ENCODE data around the gene RRN3.
"Not testable (repeated sequence)": the region's sequence is repeated elsewhere in the genome, so short reads cannot be mapped to it uniquely, and the experiment has no call there.

The RRN3 gene

DNA sequence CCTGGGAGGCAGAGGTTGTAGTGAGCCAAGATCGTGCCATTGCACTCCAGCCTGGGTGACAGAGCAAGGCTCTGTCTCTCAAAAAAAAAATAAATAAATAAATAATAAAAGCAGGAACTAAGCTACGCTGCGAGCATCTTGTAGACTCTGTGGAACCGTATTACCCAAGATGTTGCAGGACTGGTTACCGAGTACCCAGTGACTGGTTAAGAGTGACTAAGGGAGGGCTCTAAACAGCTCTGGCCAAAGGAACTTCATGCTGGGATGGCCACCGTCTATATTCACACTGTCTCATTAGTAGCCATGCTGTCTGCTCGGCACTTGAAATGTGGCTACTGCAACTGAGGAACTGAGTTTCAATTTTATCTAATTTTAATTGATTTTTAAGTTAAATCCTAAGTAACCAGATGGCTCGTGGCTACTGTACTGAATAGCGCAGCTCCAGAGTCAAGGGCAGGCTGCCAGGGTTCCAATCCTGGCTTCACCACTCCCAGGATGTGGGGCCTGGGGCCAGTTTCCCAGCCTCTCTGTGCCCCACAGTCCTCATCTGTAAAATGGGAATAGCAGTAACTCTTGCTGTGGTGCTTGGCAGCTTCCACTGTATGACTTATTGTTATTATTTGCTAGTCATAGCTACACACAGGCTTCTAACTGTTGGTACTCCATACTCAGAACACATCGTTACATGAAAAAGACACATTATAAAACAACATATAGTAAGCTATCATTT lies 41.2 kb downstream of the RRN3 start:
- no peak for DNase-seq (ENCODE audit: low read depth in 2 of 2)

DNA sequence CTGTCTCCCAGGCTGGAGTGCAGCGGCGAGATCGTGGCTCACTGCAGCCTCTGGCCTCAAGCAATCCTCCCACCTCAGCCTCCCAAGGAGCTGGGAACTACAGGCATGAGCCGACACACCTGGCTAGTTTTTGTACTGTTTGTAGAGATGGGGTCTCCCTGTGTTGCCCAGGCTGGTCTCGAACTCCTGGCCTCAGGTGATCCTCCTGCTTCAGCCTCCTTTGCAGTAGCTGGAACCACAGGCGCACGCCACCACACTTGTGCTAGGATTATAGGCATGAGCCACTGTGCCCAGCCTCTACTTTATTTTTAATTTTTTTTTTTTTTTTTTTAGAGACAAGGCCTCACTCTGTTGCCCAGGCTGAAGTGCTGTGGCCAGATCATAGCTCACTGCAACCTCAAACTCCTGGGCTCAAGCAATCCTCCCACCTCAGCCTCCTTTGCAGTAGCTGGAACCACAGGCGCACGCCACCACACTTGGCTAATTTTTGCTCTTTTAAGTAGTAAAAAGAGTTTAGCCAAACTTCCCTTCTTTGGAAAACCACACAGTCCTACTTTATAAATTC lies 42.6 kb downstream of the RRN3 start:
- DNase-seq (ENCODE audit: low read depth in 2 of 2), result no peak

DNA sequence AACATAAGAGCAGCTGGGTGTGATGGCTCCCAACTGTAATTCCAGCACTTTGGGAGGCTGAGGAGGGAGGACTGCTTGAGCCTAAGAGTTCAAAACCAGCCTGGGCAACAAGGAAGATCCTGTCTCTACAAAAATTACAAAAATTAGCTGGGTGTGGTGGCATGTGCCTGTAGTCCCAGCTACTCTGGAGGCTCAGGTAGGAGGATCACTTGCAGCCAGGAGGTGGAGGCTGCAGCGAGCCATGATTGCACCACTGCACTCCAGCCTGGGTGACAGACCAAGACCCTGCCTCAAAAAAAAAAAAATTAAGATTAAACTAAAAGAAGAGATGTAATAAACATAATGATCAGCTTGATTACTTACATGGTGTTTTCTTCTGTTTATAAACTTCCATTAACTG lies 43.6 kb downstream of the RRN3 start:
- DNase-seq (ENCODE audit: low read depth in 2 of 2), result not testable (repeated sequence)

DNA sequence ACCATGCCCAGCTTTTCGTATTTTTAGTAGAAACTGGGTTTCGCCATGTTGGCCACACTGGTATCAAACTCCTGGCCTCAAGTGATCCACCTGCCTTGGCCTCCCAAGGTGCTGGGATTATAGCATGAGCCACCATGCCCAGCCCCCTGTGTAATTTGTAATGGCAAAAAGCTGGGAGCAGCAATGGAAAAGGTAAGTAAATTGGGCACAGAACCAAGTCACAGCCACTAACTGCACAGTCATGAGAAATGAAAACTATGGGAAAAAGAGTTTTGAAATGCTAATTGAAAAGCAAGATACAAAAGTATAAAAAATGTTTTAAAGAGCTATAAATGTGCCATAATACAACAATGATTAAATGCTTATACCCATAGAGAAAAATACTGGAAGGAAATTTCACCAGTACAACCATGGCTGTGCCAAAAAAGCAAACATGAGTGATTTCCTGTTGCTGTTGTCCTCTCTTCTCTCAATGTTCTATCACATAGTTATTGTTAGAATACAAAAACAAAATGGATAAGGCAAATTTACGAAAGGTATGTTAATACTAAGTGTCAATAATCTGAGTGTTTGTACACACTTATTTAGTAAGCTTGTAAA lies 44.4 kb downstream of the RRN3 start:
- DNase-seq (ENCODE audit: low read depth in 2 of 2), result no peak

DNA sequence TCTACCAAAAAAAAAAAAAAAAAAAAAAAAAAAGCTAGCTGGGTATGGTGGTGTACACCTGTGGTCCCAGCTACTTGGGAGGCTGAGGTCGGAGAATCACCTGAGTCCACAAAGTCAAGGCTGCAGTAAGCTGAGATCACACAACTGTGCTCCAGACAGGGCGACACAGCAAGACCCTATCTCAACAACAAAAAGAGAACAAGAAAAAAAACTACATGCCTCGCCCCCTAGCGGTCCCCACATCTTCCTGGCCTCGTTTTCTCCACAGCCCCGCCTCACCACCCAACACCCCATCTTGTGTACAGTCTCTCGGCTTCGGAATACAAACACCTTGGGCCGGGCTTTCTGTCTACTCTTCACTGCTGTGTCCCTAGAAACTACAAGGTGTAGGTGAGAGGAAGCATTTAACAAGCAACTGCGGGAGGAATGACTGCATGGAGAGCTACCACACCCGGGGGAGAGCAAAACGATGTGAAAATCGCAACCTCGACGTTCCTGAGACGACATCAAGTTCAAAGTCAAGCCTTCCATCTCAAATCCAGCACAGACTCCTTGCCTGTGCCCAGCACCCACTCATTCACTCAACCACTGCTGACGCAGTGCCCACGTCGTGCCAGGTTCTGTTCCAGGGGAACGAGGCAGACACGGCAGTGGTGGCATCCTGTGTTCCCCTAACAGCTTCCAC lies 47.2 kb downstream of the RRN3 start:
- DNase-seq (ENCODE audit: low read depth in 2 of 2), result no peak

DNA sequence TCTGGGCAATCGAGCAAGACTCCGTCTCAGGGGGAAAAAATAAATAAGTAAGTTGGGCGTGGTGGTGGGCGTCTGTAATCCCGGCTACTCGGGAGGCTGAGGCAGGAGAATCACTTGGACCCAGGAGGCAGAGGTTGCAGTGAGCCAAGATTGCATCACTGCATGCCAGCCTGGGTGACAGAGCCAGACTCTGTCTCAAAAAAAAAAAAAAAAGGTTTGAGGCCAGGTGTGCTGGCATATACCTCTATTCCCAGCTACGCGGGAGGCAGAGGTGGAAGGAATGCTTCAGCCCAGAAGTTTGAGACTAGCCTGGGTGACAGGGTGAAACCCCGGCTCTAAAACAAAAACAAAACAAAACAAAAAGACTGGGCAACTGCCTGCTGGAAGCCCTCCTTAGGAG lies 48.8 kb downstream of the RRN3 start:
- DNase-seq (ENCODE audit: low read depth in 2 of 2), result not testable (repeated sequence)

DNA sequence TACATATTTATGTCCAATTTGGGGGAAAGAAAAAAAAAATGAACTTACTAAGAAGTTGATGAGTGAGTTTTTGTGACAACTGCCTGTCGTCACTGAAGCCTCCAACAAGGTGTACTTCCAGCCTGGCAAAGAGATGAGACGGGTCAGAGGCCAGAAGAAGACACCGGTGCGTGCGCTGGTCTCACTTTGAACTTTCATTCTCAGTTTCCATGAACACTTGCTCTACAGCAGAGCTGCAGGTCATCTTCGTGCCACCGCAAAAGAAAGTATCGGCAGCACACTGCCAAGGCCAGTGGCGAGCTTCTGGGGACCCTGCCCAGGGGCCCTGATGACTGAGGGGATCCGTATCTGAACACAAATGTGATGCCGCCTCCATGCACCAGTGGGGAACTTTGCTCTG lies 49.8 kb downstream of the RRN3 start:
- DNase-seq (ENCODE audit: low read depth in 2 of 2), result no peak

DNA sequence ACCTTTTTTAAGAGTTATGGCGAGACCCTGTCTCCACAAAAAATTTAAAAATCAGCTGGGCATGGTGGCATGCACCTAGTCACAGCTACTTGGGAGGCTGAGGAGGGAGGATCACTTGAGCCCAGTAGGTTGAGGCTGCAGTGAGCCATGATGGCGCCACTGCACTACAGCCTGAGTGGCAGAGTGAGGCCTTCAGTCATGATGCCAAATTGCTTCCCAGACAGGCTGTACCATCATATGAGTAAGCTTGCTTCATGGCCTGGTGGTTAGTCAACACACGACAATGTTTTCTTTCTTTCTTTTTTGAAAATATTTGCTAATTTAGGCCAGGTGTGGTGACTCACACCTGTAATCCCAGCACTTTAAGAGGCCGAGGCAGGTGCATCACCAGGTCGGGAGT lies 50.7 kb downstream of the RRN3 start:
- DNase-seq (ENCODE audit: low read depth in 2 of 2), result no peak

DNA sequence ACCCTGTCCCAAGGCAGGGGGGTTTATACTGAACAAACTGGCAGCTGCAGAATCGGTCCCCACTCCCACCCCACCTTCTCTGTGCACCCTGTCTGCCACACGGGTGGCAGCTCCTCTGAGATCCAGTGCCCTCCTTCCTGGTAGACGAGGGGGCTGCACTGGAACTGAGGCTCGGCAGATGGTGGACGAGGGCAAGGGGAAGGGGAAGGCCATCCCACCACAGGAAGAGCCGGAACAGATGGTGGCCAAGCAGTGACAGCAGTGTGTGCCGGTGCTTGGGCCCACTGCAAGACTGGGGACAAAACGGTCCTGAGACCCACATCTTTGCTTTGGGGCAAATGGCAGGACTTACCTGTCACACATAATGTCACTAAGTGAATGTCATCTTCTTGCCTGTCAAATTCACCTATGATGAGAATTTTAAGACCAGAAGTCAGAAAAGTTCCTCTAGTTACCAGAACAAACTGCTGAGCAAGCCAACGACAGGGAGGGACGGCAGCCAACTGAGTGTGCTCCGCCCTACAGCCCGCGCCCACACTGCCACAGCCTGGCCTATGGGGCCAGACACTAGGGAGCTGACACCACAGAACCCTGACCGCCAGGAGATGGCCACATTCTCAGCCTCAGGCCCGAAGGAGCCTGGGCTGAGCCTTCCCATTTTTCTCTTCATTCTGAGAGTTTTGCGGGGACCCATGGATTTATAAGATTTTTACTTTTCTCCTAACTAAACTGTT lies 52.6 kb downstream of the RRN3 start:
- no peak for DNase-seq (ENCODE audit: low read depth in 2 of 2)

DNA sequence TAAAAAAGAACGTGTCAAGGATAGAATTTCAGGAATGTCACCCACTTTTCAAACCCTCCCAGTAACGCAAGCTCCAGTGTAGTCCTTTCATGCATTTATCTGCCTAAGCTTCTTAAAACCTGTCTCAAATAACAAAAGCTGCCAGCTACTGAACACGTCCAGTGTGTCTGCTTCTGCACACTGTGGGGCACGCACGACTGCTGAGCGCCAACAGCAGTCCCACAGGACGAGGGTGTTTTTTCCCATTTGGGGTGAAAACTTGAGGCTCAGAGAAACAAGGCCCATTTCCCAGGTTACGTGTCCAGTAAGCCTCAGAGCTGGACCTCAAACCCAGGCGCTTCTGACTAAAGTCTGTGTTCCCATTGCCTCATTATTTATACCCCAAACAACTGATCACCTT lies 55.4 kb downstream of the RRN3 start:
- DNase-seq (ENCODE audit: low read depth in 2 of 2), result no peak

DNA sequence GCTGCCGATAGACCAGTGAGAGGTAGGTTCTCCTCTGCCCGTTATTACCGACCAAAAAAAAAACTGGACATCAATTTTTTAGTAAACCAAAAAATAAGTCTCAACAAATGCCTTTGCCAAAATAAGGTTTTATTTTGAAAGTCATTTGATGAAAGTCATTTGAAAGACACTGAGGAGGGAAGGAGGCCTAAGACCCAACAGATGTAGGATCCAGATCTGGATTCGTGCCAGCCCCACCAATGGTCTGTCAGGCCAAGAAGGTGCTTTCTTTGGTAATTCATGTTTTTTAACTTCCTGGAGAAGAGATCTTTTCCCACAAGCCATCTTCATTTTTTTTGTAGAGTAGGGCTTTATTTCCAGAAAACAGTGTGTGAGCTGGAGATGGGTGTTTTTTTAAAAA lies 56.3 kb downstream of the RRN3 start:
- no peak for DNase-seq (ENCODE audit: low read depth in 2 of 2)

DNA sequence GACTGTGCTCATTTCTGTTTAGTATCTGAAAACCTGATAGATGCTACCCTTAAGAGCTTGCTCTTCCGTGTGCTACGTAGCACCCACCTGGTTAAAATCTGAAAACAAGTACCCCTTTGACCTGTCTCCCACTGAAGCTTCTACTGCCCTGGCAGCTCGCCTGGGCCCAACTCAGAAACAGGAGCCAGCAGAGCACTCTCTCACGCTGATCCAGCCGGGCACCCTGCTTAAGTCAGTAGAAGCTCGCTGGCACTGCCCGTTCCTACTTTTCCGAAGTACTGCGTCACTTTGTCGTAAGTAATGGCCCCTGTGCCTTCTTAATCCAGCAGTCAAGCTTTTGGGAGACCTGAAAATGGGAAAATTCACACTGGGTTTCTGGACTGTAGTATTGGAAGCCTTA lies 57.1 kb downstream of the RRN3 start:
- no peak for DNase-seq (ENCODE audit: low read depth in 2 of 2)

DNA sequence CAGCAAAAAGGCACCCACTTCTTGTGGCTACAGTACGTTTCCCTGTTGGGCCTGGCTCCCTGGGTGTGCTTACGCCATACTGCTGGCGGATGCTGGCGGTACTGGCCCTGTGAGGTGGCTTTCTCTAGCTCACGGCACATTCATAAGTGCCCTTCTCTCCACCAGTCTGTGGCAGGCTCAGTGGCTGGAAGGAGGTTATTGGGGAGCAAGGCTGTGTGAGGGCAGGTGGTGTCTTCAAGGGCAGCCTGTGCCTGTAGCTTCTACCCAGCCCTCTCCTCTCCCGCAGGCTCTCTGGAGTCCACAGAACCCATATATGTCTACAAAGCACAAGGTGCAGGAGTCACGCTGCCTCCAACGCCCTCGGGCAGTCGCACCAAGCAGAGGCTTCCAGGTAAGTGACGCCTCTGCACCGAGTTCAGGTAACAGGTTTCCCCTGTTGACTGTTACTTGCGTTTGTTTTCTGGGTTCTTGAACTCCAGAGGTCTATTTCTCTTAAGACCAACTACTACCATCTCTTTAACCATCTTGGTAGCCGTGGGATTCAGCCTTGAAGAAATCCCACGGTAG lies 58.8 kb downstream of the RRN3 start:
- DNase-seq (ENCODE audit: low read depth in 2 of 2), result no peak

DNA sequence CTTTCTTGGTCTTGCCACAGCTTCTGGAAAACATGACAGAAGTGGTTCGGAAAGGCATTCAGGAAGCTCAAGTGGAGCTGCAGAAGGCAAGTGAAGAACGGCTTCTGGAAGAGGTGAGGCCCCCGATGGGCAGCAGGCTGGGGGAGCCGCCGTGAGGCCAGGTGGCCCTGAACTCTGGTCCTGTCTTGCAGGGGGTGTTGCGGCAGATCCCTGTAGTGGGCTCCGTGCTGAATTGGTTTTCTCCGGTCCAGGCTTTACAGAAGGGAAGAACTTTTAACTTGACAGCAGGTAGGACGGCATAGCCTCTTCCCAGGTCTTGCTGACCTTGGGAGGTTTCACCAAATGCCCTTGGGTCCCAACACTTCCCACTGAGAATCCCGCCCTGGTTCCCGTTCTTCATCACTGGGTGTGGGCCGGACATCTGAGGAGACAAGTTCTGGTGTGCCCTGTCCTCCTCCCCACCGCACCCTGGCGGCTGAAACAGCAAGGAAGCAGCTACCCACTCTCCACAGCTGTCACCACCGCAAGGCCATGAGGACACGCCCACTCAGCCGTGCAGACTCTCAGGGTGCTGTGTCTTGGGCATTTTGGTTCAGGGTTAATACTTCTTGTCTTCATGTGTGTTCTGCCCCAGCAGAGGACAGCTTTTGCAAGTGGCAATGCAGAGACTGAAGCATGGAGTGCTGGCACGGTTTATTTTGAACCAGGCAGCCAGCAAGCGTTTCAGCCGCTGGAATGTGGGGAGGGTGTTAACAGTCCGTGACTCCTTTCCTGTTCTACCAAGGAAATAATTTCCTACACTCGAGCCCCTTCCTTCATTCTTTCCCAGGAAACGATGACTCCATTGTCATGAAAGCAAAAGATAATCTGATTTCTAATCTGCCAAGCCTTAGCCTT lies 59.6 kb downstream of the RRN3 start:
- DNase-seq (ENCODE audit: low read depth in 2 of 2), result no peak

DNA sequence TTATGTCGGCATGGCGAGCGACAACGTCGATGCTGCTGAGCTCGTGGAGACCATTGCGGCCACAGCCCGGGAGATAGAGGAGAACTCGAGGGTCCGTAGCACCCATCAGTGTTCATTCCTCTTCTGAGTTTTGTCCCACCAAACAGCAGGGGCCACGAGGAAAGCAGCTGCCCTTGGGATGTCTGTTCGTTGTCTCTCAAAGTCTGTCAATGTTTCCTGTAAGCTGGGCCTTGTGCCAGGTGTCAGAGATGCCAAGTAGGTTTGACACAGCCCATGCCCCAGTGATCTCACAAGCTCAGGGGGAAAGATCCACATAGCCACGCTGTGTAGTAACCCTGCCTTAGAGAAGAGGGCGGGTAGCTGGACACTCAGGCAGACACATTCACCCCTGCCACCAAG lies 60.8 kb downstream of the RRN3 start:
- no peak for DNase-seq (ENCODE audit: low read depth in 2 of 2)

DNA sequence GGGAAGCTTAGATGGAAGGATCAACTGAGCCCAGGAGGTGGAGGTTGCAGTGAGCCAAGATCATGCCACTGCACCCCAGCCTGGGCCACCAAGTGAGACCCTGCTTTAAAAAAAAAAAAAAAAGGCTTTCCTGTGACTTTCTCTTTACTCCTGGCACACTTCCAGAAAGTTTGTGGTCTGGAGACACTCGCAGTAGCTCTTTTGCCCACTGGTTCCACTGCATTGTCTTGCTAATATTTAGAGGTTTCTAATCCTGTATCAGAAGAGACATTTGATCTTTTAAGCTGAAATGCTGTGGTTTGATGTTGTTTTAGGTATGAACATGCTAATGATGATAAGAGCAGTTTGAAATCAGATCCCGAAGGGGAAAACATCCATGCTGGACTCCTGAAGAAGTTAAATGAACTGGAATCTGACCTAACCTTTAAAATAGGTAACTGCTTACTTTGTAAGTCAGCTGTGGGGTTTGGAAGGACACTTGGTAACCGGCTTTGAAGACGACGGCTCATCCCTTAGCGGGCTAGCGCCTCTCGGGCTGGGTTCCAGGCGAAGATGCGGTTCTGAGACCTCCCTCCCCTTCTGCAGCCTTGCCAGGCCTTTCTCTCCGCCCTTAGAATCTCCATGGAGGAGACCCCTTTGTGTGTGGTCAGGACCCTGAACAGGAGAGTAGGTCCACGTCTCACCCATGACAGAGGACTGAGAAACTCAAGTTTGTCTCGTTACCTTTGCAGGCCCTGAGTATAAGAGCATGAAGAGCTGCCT lies 61.3 kb downstream of the RRN3 start:
- DNase-seq (ENCODE audit: low read depth in 2 of 2), result no peak

DNA sequence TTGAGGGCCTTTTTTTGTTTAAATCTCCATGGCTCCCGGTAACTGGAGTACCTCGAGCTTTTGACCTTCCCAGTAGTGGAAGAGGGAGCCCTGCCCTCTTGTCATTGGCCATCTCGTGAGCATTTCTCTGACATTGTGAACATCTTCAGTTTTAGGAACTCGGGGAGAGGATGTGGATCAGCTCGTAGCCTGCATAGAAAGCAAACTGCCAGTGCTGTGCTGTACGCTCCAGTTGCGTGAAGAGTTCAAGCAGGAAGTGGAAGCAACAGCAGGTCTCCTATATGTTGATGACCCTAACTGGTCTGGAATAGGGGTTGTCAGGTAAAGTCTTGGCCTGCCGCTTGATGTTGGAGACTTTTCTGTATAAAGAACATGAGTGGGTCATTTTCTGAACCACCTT lies 62.5 kb downstream of the RRN3 start:
- DNase-seq (ENCODE audit: low read depth in 2 of 2), result no peak

DNA sequence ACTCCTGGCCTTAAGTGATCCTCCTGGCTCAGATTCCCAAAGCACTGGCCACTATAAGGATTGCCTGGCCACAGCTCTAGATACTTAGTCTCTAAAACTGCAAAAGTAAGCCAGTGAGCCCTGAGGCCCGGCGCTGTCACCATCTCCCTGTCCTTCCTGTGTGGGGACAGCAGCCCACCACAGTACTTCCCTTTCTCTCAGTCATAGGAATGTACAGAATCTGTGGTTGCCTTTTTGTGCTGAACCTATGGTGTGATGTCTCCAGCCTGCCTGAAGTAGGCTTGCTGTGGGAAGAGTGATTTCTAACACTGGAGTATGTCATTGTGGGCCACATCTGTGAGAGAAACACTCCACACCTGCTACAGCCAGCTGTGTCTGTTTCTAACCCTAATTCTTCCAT lies 62.9 kb downstream of the RRN3 start:
- no peak for DNase-seq (ENCODE audit: low read depth in 2 of 2)

DNA sequence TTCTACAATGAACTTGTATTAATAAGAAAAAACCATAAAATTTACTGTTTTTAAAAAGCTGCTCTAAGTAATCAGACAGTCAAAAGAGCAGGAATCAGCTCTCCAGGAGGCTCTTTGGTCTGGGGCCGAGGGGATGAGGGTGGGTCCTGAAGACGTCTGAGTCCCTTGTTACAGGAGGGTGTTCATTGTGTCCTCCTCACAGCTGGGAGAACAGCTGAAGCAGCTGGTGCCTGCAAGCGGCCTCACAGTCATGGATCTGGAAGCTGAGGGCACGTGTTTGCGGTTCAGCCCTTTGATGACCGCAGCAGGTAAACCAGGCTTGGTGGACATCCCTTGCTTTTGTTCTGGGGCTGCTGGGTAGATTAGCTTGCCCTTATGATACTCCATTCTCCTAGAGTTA lies 64.3 kb downstream of the RRN3 start:
- DNase-seq (ENCODE audit: low read depth in 2 of 2), result not testable (repeated sequence)
